Body of pancreas (tissue), 4 donors: ENCODE results near the gene HIBADH. TPM values are rescaled to one million over a fixed set of nuclear protein-coding genes. Genes with fewer than 3 reads are reported as not detected.
"Not testable (repeated sequence)": the region's sequence is repeated elsewhere in the genome, so short reads cannot be mapped to it uniquely, and the experiment has no call there.

Experiments used
- ATAC-seq: fragments of 150-250 bp; one replicate; pipeline ENCODE4 v1.9.1; 2016
- DNase-seq, 4 donors: peaks; one replicate each; pipeline ENCODE4 v3.0.0-alpha.2; 2019
- H3K27ac ChIP-seq, 4 donors: fragments of 200-600 bp; sonication (generic); 1 replicate in 3 of 4; 2 replicates in 1 of 4; pipeline versions ENCODE4 v1.5.1 to v1.6.1; 2016 to 2019; ENCODE audit warnings: mild to moderate bottlenecking in 1 of 4, mixed read lengths in 1 of 4, moderate library complexity in 1 of 4
- H3K27me3 ChIP-seq, 2 donors: fragments of 200-600 bp; sonication (generic); one replicate each; pipeline ENCODE4 v1.6.0; 2016; ENCODE audit warnings: mild to moderate bottlenecking in 1 of 2
- H3K36me3 ChIP-seq, 2 donors: fragments of 200-600 bp; sonication (generic); replicated peaks in 1 of 2; 2 replicates each; pipeline ENCODE4 v1.5.1; 2016; ENCODE audit warnings: low read depth in 2 of 2; ENCODE audit not compliant: insufficient read depth in 1 of 2
- H3K4me1 ChIP-seq: fragments of 200-600 bp; sonication (generic); one replicate; pipeline ENCODE4 v1.6.0; 2016
- H3K4me3 ChIP-seq, 2 donors: fragments of 200-600 bp; sonication (generic); 1 replicate in 1 of 2; 2 replicates in 1 of 2; pipeline ENCODE4 v1.5.1; 2016 to 2019
- H3K9me3 ChIP-seq, 3 donors: fragments of 200-600 bp; sonication (generic); 1 replicate in 2 of 3; 2 replicates in 1 of 3; pipeline ENCODE4 v1.5.1; 2016
- CTCF ChIP-seq, 7 experiments: fragments of 450-650 bp in 4 of 7; fragments of 200-600 bp in 3 of 7; sonication (generic) in 3 of 7; IDR thresholded peaks; one replicate each; pipeline ENCODE4 v1.5.1; 2016 to 2019; ENCODE audit warnings: antibody characterized with exemption in 7 of 7
- POLR2A ChIP-seq, 3 donors: fragments of 450-650 bp; IDR thresholded peaks; one replicate each; pipeline ENCODE4 v1.6.1; 2016; ENCODE audit warnings: antibody characterized with exemption in 3 of 3, mild to moderate bottlenecking in 2 of 3
- WGBS, 2 donors: methylation state at CpG; one replicate each; pipeline ENCODE4 v1.1.5; 2017; 5-methylcytosine and 5-hydroxymethylcytosine counted together
- intact Hi-C: fragments of 100-400 bp; cut with DNase I; formaldehyde crosslinking; loops from one replicate; pipeline ENCODE4 v1.15.1; 2023
- total RNA-seq, 2 donors: library from RNA; depleted of rRNA; stranded (reverse); fragments of >200 nt; gene quantifications; one replicate each; pipeline ENCODE4 v1.1.0, GENCODE V29; 2016

HIBADH gene
- total RNA-seq, 2 donors from 2014 or later, result 22.1 to 31.0 TPM

GRCh38 chr7:27677912-27678612 is 15.4 kb upstream of the HIBADH start:
- peak; percentile 88 for ATAC-seq
- WGBS, 2 donors, result 34 to 35% methylated on average over 3 of the region's 3 CpGs
- Histone ChIP-seq H3K4me1 (peaks cover 19% of the 10 kb centered on the region), H3K4me3 (no peak overlapping the region), H3K9me3 (no peaks in the 10 kb centered on the region), H3K27me3 (no peaks in the 10 kb centered on the region), H3K36me3 (no peaks in the 10 kb centered on the region), H3K27ac (peak overlapping the region; percentile 22 to 60 (median 48))
- intact Hi-C loops, result no loop called here
- TF ChIP-seq CTCF (IDR thresholded peaks at IDR 0.05) (no peak), POLR2A (IDR thresholded peaks at IDR 0.05) (peak in 1 of 3 donors; percentile 5)
- DNase-seq, result peak; percentile 21 to 48 (median 26)

- H3K27ac ChIP-seq, ATAC-seq, H3K9me3 ChIP-seq, intact Hi-C loops, DNase-seq, H3K36me3 ChIP-seq, H3K27me3 ChIP-seq, H3K4me3 ChIP-seq: not testable (repeated sequence)
- 91 to 100% methylated on average over 3 of the region's 3 CpGs for WGBS, 2 donors
- H3K4me1 ChIP-seq, result peaks cover 19% of the 10 kb centered on the region
Measured at GRCh38 chr7:27674126-27674525, 11.4 kb upstream of the HIBADH start.

- Histone ChIP-seq H3K27me3 (no peaks in the 10 kb centered on the region), H3K9me3 (no peaks in the 10 kb centered on the region), H3K36me3 (no peaks in the 10 kb centered on the region), H3K4me1 (no peaks in the 10 kb centered on the region), H3K27ac (no peak overlapping the region), H3K4me3 (no peak overlapping the region)
- DNase-seq, result no peak
- no peak for ATAC-seq
- intact Hi-C loops, result no loop called here
- no peak for TF ChIP-seq POLR2A (IDR thresholded peaks at IDR 0.05)
- no peak for TF ChIP-seq CTCF (IDR thresholded peaks at IDR 0.05)
- 52 to 60% methylated on average over 3 of the region's 3 CpGs for WGBS, 2 donors
Measured at GRCh38 chr7:27671675-27672074, 9.0 kb upstream of the HIBADH start.

GRCh38 chr7:27670676-27671075 is 8.0 kb upstream of the HIBADH start:
- no peak overlapping the region for H3K4me3 ChIP-seq

GRCh38 chr7:27670177-27670576 is 7.5 kb upstream of the HIBADH start:
- no peak overlapping the region for H3K27ac ChIP-seq
- 82 to 86% methylated on average over 2 of the region's 2 CpGs for WGBS, 2 donors
- ATAC-seq, result no peak

More at GRCh38 chr7:27670676-27671075, 8.0 kb upstream of the HIBADH start:
- intact Hi-C loops, result no loop called here
- TF ChIP-seq CTCF (IDR thresholded peaks at IDR 0.05) (no peak), POLR2A (IDR thresholded peaks at IDR 0.05) (no peak)
- Histone ChIP-seq H3K36me3 (no peaks in the 10 kb centered on the region), H3K27me3 (no peaks in the 10 kb centered on the region), H3K4me1 (no peaks in the 10 kb centered on the region), H3K9me3 (no peaks in the 10 kb centered on the region), H3K27ac (no peak overlapping the region)
- ATAC-seq (no peak), DNase-seq (no peak)
- WGBS, 2 donors, result 39 to 74% methylated on average over 2 of the region's 2 CpGs

More at GRCh38 chr7:27670177-27670576, 7.5 kb upstream of the HIBADH start:
- Histone ChIP-seq H3K36me3 (no peaks in the 10 kb centered on the region), H3K27me3 (no peaks in the 10 kb centered on the region), H3K9me3 (no peaks in the 10 kb centered on the region), H3K4me1 (no peaks in the 10 kb centered on the region), H3K4me3 (no peak overlapping the region)
- no peak for TF ChIP-seq POLR2A (IDR thresholded peaks at IDR 0.05)
- no peak for TF ChIP-seq CTCF (IDR thresholded peaks at IDR 0.05)
- DNase-seq, result no peak
- intact Hi-C loops, result no loop called here
